Mucosa of rectum (tissue), 2 donors: ENCODE results near the gene SH3D19.

ENCODE experiments used
- H3K27ac ChIP-seq, 2 donors: one replicate each; pipeline ENCODE4 v1.7.0; 2013; ENCODE audit warnings: inconsistent platforms in 2 of 2, low read depth in 2 of 2, low read length in 2 of 2
- H3K27me3 ChIP-seq, 2 donors: one replicate each; pipeline ENCODE4 v1.7.0; 2013; ENCODE audit warnings: low read length in 2 of 2; ENCODE audit not compliant: control insufficient read depth in 2 of 2, insufficient read depth in 2 of 2
- H3K36me3 ChIP-seq, 2 donors: one replicate each; pipeline ENCODE4 v1.7.0; 2013; ENCODE audit warnings: low read length in 2 of 2; ENCODE audit not compliant: control insufficient read depth in 2 of 2, insufficient read depth in 2 of 2
- H3K4me1 ChIP-seq, 2 donors: one replicate each; pipeline ENCODE4 v1.7.0; 2013; ENCODE audit warnings: low read length in 2 of 2, mild to moderate bottlenecking in 1 of 2; ENCODE audit not compliant: control insufficient read depth in 2 of 2, insufficient read depth in 2 of 2
- H3K4me3 ChIP-seq, 2 donors: one replicate each; pipeline ENCODE4 v1.7.0; 2013; ENCODE audit warnings: low read length in 2 of 2
- H3K9ac ChIP-seq, 2 donors: one replicate each; pipeline ENCODE4 v1.7.0; 2013; ENCODE audit warnings: low read length in 2 of 2, low read depth in 1 of 2, mild to moderate bottlenecking in 1 of 2
- H3K9me3 ChIP-seq, 2 donors: one replicate each; pipeline ENCODE4 v1.7.0; 2013; ENCODE audit warnings: low read length in 2 of 2; ENCODE audit not compliant: control insufficient read depth in 2 of 2
- donor health status: healthy.
- donor health status: Normal muscosa, but diverticular disease.

Gene SH3D19

DNA sequence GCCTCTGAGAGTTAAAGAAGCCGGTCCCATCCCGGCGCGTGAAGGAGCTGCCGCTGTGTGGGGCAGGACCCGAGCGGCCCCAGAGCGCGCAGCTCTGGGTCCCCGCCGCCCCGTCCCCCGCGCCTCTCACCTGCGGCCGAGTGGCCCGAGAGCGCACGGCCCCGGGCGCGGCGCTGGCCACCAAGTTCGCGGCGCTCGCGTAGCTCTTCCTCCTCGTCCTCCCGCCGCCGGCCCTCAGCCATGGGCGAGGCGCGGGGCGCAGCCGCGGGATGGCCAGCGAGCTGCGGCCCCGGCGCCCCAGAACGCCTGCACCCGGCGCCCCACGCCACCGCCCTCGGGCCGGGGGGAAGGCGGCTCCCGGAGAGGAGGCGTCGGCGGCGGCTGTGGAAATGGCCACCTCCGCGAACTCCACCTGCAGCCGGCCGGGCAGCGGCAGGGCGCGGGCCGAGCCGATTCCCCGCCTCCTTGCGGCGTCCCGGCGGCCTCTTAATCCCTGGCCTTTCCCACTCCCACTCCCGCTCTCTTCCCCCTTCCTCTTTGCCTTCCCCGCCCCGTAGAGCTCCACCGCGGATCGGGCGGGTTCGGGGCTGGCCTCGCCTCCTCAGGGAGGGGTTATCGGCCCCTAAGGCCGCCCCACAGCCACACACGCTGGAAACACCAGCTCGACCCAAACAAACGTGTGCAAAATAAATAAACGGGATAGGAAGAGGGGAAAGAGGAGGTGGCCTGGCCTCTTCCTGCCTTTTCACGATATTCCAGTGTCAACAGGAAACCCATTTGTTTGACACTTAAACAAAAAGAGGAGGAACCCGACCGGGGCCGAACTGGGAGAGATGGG, at the start of gene SH3D19:
SH3D19 (minus strand) TSS at position 495 of the 838 bp plus-strand sequence; CDS start at position 242, 253 bp downstream.
- Histone ChIP-seq H3K9me3 (no peaks in the 10 kb centered on the region), H3K4me1 (peaks cover 19 to 56% of the 10 kb centered on the region in 2 donors), H3K27ac (peak within 1 kb of the TSS; percentile 93 to 95), H3K9ac (peak within 1 kb of the TSS; percentile 79 to 94), H3K36me3 (no peaks in the 10 kb centered on the region), H3K4me3 (peak within 1 kb of the TSS; percentile 63 to 87), H3K27me3 (no peaks in the 10 kb centered on the region)

GRCh38 chr4:151362404-151363164, 37.2 kb upstream of the SH3D19 start:
- no peaks in the 10 kb centered on the region for H3K36me3 ChIP-seq
- H3K4me1 ChIP-seq, result peaks cover 4 to 8% of the 10 kb centered on the region in 2 donors
- H3K4me3 ChIP-seq, result no peak overlapping the region
- no peak overlapping the region for H3K27ac ChIP-seq
- H3K9me3 ChIP-seq, result no peaks in the 10 kb centered on the region
- no peaks in the 10 kb centered on the region for H3K27me3 ChIP-seq
- H3K9ac ChIP-seq, result peak overlapping the region in 1 of 2 donors; percentile 20

DNA sequence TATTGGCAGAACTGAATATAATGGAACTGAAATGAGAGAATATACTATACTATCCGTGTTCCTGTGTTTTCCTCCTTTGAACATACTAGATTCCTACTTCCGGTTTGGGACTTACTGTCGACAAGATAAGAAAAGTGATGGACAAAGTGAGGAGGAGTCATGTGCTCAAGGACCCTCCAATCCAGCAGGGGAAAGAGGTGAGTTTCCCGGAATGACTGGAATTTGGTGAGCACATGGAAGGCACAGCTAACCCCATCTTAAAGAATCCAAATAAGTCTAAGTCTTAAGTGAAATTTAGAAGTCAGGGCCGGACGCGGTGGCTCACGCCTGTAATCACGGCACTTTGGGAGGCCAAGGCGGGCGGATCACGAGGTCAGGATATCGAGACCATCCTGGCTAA, 36.6 kb upstream of the SH3D19 start:
- H3K36me3 ChIP-seq, result no peaks in the 10 kb centered on the region
- peaks cover 4 to 8% of the 10 kb centered on the region in 2 donors for H3K4me1 ChIP-seq
- H3K9me3 ChIP-seq, result no peaks in the 10 kb centered on the region
- H3K27me3 ChIP-seq, result no peaks in the 10 kb centered on the region
- no peak overlapping the region for H3K9ac ChIP-seq
- no peak overlapping the region for H3K4me3 ChIP-seq
- H3K27ac ChIP-seq, result no peak overlapping the region

GRCh38 chr4:151361126-151361525, 35.7 kb upstream of the SH3D19 start:
- H3K27ac ChIP-seq, result no peak overlapping the region
- H3K4me1 ChIP-seq, result peaks cover 4 to 8% of the 10 kb centered on the region in 2 donors
- H3K4me3 ChIP-seq, result no peak overlapping the region
- no peaks in the 10 kb centered on the region for H3K9me3 ChIP-seq
- no peaks in the 10 kb centered on the region for H3K36me3 ChIP-seq
- no peaks in the 10 kb centered on the region for H3K27me3 ChIP-seq
- H3K9ac ChIP-seq, result no peak overlapping the region

GRCh38 chr4:151359576-151359975, 34.2 kb upstream of the SH3D19 start:
- H3K4me1 ChIP-seq, result peaks cover 4 to 8% of the 10 kb centered on the region in 2 donors

GRCh38 chr4:151358266-151358665, 32.9 kb upstream of the SH3D19 start:
- H3K9me3 ChIP-seq, result no peaks in the 10 kb centered on the region
- no peak overlapping the region for H3K9ac ChIP-seq
- H3K4me3 ChIP-seq, result no peak overlapping the region
- no peaks in the 10 kb centered on the region for H3K27me3 ChIP-seq
- no peak overlapping the region for H3K27ac ChIP-seq
- peaks cover 4 to 8% of the 10 kb centered on the region in 2 donors for H3K4me1 ChIP-seq
- H3K36me3 ChIP-seq, result no peaks in the 10 kb centered on the region

More at GRCh38 chr4:151359576-151359975, 34.2 kb upstream of the SH3D19 start:
- Histone ChIP-seq H3K36me3 (no peaks in the 10 kb centered on the region), H3K4me3 (no peak overlapping the region), H3K27ac (peak overlapping the region; percentile 13 to 28), H3K27me3 (no peaks in the 10 kb centered on the region), H3K9ac (no peak overlapping the region), H3K9me3 (no peaks in the 10 kb centered on the region)

DNA sequence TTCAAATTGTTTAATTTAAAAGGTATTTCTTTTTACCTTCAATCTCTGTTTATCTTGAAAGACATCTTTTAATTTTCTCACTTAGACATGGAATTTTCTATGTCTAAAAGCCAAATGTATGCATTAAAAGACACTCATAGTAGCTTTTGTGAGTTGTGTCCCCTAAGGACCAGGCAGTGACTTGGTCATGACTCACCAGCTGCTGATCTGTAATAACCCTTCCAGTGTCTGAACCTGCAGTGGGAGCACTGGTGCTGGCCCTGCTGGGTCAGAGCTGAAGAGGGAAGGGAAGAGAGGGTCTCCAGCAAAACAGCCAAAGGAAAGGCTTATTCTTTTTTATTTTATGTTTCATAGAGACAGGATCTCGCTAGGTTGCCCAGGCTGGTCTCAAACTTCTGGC, 31.1 kb upstream of the SH3D19 start:
- H3K9me3 ChIP-seq, result no peaks in the 10 kb centered on the region
- H3K36me3 ChIP-seq, result no peaks in the 10 kb centered on the region
- no peak overlapping the region for H3K4me3 ChIP-seq
- H3K27ac ChIP-seq, result no peak overlapping the region
- H3K27me3 ChIP-seq, result no peaks in the 10 kb centered on the region
- H3K9ac ChIP-seq, result no peak overlapping the region
- H3K4me1 ChIP-seq, result peaks cover 4 to 8% of the 10 kb centered on the region in 2 donors

GRCh38 chr4:151355155-151355554, 29.8 kb upstream of the SH3D19 start:
- Histone ChIP-seq H3K9me3 (no peaks in the 10 kb centered on the region), H3K4me1 (peaks cover 4 to 6% of the 10 kb centered on the region in 2 donors), H3K4me3 (no peak overlapping the region), H3K27ac (no peak overlapping the region), H3K27me3 (no peaks in the 10 kb centered on the region), H3K9ac (no peak overlapping the region), H3K36me3 (no peaks in the 10 kb centered on the region)

DNA sequence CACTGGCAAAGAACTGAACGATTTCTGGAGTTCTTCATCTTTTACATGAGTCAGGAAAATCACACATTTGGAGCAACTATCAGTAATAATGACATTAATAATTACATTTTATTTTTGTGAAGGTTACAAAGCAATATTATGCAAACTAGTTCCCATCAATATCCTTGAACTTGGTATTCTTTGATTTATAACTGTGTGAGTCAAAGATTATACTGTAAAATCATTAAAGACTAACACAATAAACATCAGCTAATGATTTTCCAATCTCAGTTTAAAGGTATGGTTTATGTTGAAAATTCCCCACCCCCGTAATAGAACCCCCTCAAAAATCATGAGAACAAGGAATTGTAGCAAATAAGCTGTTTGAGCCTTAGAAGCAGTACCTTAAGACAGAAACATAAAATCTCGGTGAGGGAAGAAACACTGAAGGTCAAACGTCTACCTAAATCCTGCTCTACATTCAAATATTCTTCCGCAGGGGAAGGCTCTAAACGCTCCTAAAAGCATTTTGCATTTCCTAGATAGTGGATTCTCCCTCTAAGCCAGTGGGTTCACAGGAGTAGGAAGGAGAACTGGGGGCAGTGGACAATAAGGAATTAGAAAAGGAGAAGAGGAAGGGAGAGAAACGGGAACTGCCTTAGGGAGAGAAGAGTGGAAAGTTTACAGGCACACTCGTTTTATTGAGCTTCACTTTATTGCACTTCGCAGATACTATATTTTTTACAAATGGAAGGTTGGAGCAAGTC, 22.3 kb upstream of the SH3D19 start:
- no peaks in the 10 kb centered on the region for H3K36me3 ChIP-seq
- peak overlapping the region; percentile 68 to 71 for H3K27ac ChIP-seq
- H3K9ac ChIP-seq, result peak overlapping the region in 1 of 2 donors; percentile 17
- H3K9me3 ChIP-seq, result no peaks in the 10 kb centered on the region
- H3K4me1 ChIP-seq, result peaks cover 7 to 10% of the 10 kb centered on the region in 2 donors
- H3K4me3 ChIP-seq, result peak overlapping the region; percentile 42 to 57
- H3K27me3 ChIP-seq, result no peaks in the 10 kb centered on the region
